ENCODE data around the gene DMRTC1B.
"Not testable (repeated sequence)": the region's sequence is repeated elsewhere in the genome, so short reads cannot be mapped to it uniquely, and the experiment has no call there.

- TF ChIP-seq FOXA1 (IDR thresholded peaks at IDR 0.05); BHLHE40 (IDR thresholded peaks at IDR 0.05; ENCODE audit: borderline replicate concordance); FOXK2 (IDR thresholded peaks at IDR 0.05); LEF1 (IDR thresholded peaks at IDR 0.05; ENCODE audit: borderline replicate concordance); ARNT (IDR thresholded peaks at IDR 0.05); FOXM1 (IDR thresholded peaks at IDR 0.05; ENCODE audit: borderline replicate concordance); TARDBP (IDR thresholded peaks at IDR 0.05); ELF4 (IDR thresholded peaks at IDR 0.05); SP1 (IDR thresholded peaks at IDR 0.05); CTBP1 (IDR thresholded peaks at IDR 0.05; ENCODE audit: borderline replicate concordance); L3MBTL2 (conservative IDR thresholded peaks at IDR 0.05); SUZ12 (IDR thresholded peaks at IDR 0.05); PKNOX1 (IDR thresholded peaks at IDR 0.05); NFRKB (IDR thresholded peaks at IDR 0.05): not testable (repeated sequence)
These were observed 113.0 kb downstream of the DMRTC1B start for GRCh38 chrX:72889740-72890139.
